ENCODE measurements around the gene INA. TPM values are rescaled to one million over a fixed set of nuclear protein-coding genes. Genes with fewer than 3 reads are reported as not detected.

INA gene
- total RNA-seq, 1 donor from 2014 or later, result 0.99 TPM

Small RNAs within 50 kb of the gene (small RNA-seq; reads per million reads assigned to genes)
- gene RNU11-3P (ENCODE audit: low replicate concordance), result not detected

Other genes with a start within 250 kb of the INA start
- 92.6 TPM for gene NT5C2, start 83.9 kb upstream of the INA start, total RNA-seq
- gene RPEL1, start 31.3 kb upstream of the INA start, total RNA-seq, result not detected
- 8.9 TPM for gene PCGF6, start 74.0 kb downstream of the INA start, total RNA-seq
- gene TAF5, start 90.8 kb downstream of the INA start, total RNA-seq, result 4.9 TPM
- 144 TPM for gene ATP5MK, start 119.3 kb downstream of the INA start, total RNA-seq
- 25.1 TPM for gene PDCD11, start 119.5 kb downstream of the INA start, total RNA-seq
- 11.1 TPM for gene CALHM2, start 175.2 kb downstream of the INA start, total RNA-seq
- gene CALHM1, start 181.8 kb downstream of the INA start, total RNA-seq, result not detected
- gene CALHM3, start 202.1 kb downstream of the INA start, total RNA-seq, result not detected
- gene NEURL1, start 216.6 kb downstream of the INA start, total RNA-seq, result 2.1 TPM